ELR (cell line): ENCODE measurements around the gene BCR.

Experiments
- DNase-seq: peaks from one replicate; pipeline ENCODE4 v3.0.0-alpha.2; 2015; ENCODE audit warnings: low read depth

BCR gene

GRCh38 chr22:23199159-23199558 is 18.9 kb downstream of the BCR start:
- DNase-seq = no peak

GRCh38 chr22:23200898-23201297 is 20.6 kb downstream of the BCR start:
- DNase-seq = no peak

- no peak for DNase-seq
Measured at GRCh38 chr22:23202812-23203451, 22.6 kb downstream of the BCR start.

- DNase-seq = no peak
Measured at GRCh38 chr22:23203452-23204124, 23.3 kb downstream of the BCR start.

GRCh38 chr22:23204125-23204488 is 23.8 kb downstream of the BCR start:
- no peak for DNase-seq

- DNase-seq = no peak
Measured at GRCh38 chr22:23204541-23205157, 24.3 kb downstream of the BCR start.

GRCh38 chr22:23205339-23206049 is 25.2 kb downstream of the BCR start:
- DNase-seq = no peak

- no peak for DNase-seq
Measured at GRCh38 chr22:23206915-23207314, 26.6 kb downstream of the BCR start.

GRCh38 chr22:23207729-23208393 is 27.6 kb downstream of the BCR start:
- no peak for DNase-seq

- no peak for DNase-seq
Measured at GRCh38 chr22:23210428-23211170, 30.3 kb downstream of the BCR start.

- DNase-seq = no peak
Measured at GRCh38 chr22:23211622-23212021, 31.3 kb downstream of the BCR start.

- DNase-seq = no peak
Measured at GRCh38 chr22:23212061-23213021, 32.0 kb downstream of the BCR start.

- DNase-seq = no peak
Measured at GRCh38 chr22:23213022-23213555, 32.8 kb downstream of the BCR start.

GRCh38 chr22:23213581-23214334 is 33.4 kb downstream of the BCR start:
- no peak for DNase-seq

GRCh38 chr22:23214398-23214797 is 34.1 kb downstream of the BCR start:
- no peak for DNase-seq

- peak; percentile 67 for DNase-seq
Measured at GRCh38 chr22:23215294-23216241, 35.3 kb downstream of the BCR start.

GRCh38 chr22:23216461-23217170 is 36.3 kb downstream of the BCR start:
- no peak for DNase-seq
